Breast epithelium (tissue), 4 donors: ENCODE measurements around the gene PRPSAP1. TPM values are rescaled to one million over a fixed set of nuclear protein-coding genes. Genes with fewer than 3 reads are reported as not detected.
A peak's percentile ranks its signal among the peaks of the same experiment; 100 is the strongest.

Experiments used
- DNase-seq, 2 donors: peaks; one replicate each; pipeline ENCODE4 v3.0.0-alpha.2; 2019; ENCODE audit warnings: low spot score in 2 of 2
- H3K27ac ChIP-seq, 2 donors: fragments of 200-600 bp; sonication (generic) in 1 of 2; one replicate each; pipeline ENCODE4 v1.5.1; 2016 to 2019; ENCODE audit warnings: mild to moderate bottlenecking in 1 of 2
- H3K27me3 ChIP-seq, 2 donors: fragments of 200-600 bp; sonication (generic) in 1 of 2; one replicate each; pipeline versions ENCODE4 v1.5.1 to v1.6.0; 2017 to 2019; ENCODE audit warnings: control low read depth in 1 of 2, mild to moderate bottlenecking in 1 of 2
- H3K36me3 ChIP-seq: fragments of 200-600 bp; one replicate; pipeline ENCODE4 v1.5.1; 2019
- H3K4me1 ChIP-seq, 2 donors: fragments of 200-600 bp; sonication (generic); one replicate each; pipeline ENCODE4 v1.5.1; 2016 to 2019; ENCODE audit warnings: control low read depth in 1 of 2
- H3K4me3 ChIP-seq, 3 donors: fragments of 200-600 bp; sonication (generic); 1 replicate in 2 of 3; 2 replicates in 1 of 3; pipeline ENCODE4 v1.5.1; 2016 to 2019; ENCODE audit warnings: mild to moderate bottlenecking in 3 of 3, moderate library complexity in 2 of 3
- H3K9me3 ChIP-seq, 2 donors: fragments of 200-600 bp; sonication (generic) in 1 of 2; one replicate each; pipeline ENCODE4 v1.5.1; 2016 to 2019; ENCODE audit warnings: control low read depth in 1 of 2
- POLR2A ChIP-seq: fragments of 450-650 bp; IDR thresholded peaks from one replicate; pipeline ENCODE4 v1.6.1; 2016; ENCODE audit warnings: antibody characterized with exemption, mild to moderate bottlenecking, moderate library complexity
- POLR2AphosphoS5 ChIP-seq, 3 donors: sonication (generic); formaldehyde crosslinking; IDR thresholded peaks; one replicate each; pipeline ENCODE4 v1.6.1; 2017; ENCODE audit warnings: antibody characterized with exemption in 3 of 3
- intact Hi-C: fragments of 100-400 bp; cut with DNase I; formaldehyde crosslinking; loops from one replicate; pipeline ENCODE4 v1.15.1; 2023; ENCODE audit warnings: low total_unique reads
- total RNA-seq, 3 donors: library from RNA; depleted of rRNA; stranded (reverse); fragments of >200 nt; gene quantifications; one replicate each; pipeline ENCODE4 v1.1.0, GENCODE V29; 2016
- TF ChIP-seq, protein P1 (sequence below), 3 donors: fragments of 450-650 bp; IDR thresholded peaks; one replicate each; pipeline ENCODE4 v1.5.1; 2016 to 2017; ENCODE audit warnings: antibody characterized with exemption in 3 of 3, mild to moderate bottlenecking in 3 of 3, moderate library complexity in 3 of 3

Gene PRPSAP1
- total RNA-seq, 3 donors from 2014 or later = 71.4 to 110 (median 78.3) TPM

GRCh38 chr17:76397687-76398522, 44.2 kb upstream of the PRPSAP1 start:
- H3K27me3 ChIP-seq = no peaks in the 10 kb centered on the region
- no peaks in the 10 kb centered on the region for H3K9me3 ChIP-seq
- intact Hi-C loops = loop anchor here (5.0 kb wide), 1 partner anchor 91 kb away; the partner anchor contains the start of gene QRICH2
- no peaks in the 10 kb centered on the region for H3K4me1 ChIP-seq
- peaks cover 5% of the 10 kb centered on the region for H3K36me3 ChIP-seq
- TF ChIP-seq, protein P1, sequence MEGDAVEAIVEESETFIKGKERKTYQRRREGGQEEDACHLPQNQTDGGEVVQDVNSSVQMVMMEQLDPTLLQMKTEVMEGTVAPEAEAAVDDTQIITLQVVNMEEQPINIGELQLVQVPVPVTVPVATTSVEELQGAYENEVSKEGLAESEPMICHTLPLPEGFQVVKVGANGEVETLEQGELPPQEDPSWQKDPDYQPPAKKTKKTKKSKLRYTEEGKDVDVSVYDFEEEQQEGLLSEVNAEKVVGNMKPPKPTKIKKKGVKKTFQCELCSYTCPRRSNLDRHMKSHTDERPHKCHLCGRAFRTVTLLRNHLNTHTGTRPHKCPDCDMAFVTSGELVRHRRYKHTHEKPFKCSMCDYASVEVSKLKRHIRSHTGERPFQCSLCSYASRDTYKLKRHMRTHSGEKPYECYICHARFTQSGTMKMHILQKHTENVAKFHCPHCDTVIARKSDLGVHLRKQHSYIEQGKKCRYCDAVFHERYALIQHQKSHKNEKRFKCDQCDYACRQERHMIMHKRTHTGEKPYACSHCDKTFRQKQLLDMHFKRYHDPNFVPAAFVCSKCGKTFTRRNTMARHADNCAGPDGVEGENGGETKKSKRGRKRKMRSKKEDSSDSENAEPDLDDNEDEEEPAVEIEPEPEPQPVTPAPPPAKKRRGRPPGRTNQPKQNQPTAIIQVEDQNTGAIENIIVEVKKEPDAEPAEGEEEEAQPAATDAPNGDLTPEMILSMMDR (IDR thresholded peaks at IDR 0.05) = peak; percentile 97 to 98 (median 97)
- no peak for TF ChIP-seq POLR2AphosphoS5 (IDR thresholded peaks at IDR 0.05)
- H3K27ac ChIP-seq = no peak overlapping the region
- peak; percentile 87 to 92 for DNase-seq
- no peak overlapping the region for H3K4me3 ChIP-seq

- no peak for DNase-seq
- peaks cover 5% of the 10 kb centered on the region for H3K36me3 ChIP-seq
- no peak overlapping the region for H3K4me3 ChIP-seq
- intact Hi-C loops = loop anchor here (5.0 kb wide), 1 partner anchor 90 kb away; the partner anchor contains the start of gene QRICH2
- TF ChIP-seq POLR2AphosphoS5 (IDR thresholded peaks at IDR 0.05) (no peak), POLR2A (no peak)
- TF ChIP-seq, protein P1 (IDR thresholded peaks at IDR 0.05) = no peak
- H3K9me3 ChIP-seq = no peaks in the 10 kb centered on the region
- H3K27ac ChIP-seq = no peak overlapping the region
- no peaks in the 10 kb centered on the region for H3K4me1 ChIP-seq
- H3K27me3 ChIP-seq = no peaks in the 10 kb centered on the region
Measured at GRCh38 chr17:76397184-76397583, 43.5 kb upstream of the PRPSAP1 start.

DNA sequence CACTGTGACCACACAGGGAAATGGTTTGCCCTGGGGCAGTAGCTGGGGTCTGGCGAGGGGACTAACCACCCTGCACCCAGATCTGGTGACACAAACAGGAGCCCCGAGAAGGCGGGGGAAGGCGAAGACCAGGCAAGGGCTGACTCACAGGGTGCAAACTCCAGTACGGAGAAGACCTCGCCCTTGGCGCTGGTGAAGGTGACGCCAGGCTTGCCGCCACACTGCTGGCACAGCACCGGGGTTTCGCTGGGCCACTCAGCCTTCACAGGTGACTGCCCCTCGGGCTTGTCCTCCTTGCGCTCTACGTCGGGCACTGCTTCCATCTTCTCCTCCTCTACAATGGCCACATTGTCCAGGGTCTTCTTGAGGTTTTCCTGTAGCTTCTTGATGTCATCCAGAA, 42.3 kb upstream of the PRPSAP1 start:
- Histone ChIP-seq H3K27ac (peak overlapping the region in 1 of 2 donors; percentile 30), H3K4me1 (no peaks in the 10 kb centered on the region), H3K4me3 (no peak overlapping the region), H3K27me3 (no peaks in the 10 kb centered on the region), H3K36me3 (peaks cover 5% of the 10 kb centered on the region), H3K9me3 (no peaks in the 10 kb centered on the region)
- DNase-seq = peak in 1 of 2 donors; percentile 52
- TF ChIP-seq, protein P1 (IDR thresholded peaks at IDR 0.05) = no peak
- TF ChIP-seq POLR2AphosphoS5 (IDR thresholded peaks at IDR 0.05) = no peak
- TF ChIP-seq POLR2A = no peak
- intact Hi-C loops = loop anchor here (5.0 kb wide), 1 partner anchor 89 kb away; the partner anchor contains the start of gene QRICH2

DNA sequence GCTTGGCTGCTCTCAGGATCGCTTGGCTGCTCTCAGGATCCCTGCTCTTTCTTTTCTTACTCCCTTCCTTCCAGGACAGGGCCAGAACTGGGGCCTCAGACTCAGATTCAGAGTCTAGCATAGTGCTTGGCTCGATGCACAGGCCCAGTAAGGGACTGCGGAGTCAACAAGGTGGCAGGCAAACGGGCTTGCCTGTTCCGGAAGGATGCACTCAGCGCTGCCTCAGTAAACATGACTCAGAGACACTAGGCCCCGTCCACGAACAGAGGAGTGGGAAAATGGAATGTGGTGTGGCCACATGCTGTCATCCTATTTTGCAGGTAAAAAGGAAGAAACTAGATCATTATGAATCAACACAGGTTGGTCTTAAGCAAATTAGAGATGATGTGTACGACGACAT, 40.5 kb upstream of the PRPSAP1 start:
- Histone ChIP-seq H3K27me3 (no peaks in the 10 kb centered on the region), H3K4me3 (no peak overlapping the region), H3K4me1 (no peaks in the 10 kb centered on the region), H3K36me3 (peaks cover 4% of the 10 kb centered on the region), H3K9me3 (no peaks in the 10 kb centered on the region), H3K27ac (no peak overlapping the region)
- intact Hi-C loops = no loop called here
- no peak for TF ChIP-seq POLR2A
- no peak for TF ChIP-seq POLR2AphosphoS5 (IDR thresholded peaks at IDR 0.05)
- TF ChIP-seq, protein P1 (IDR thresholded peaks at IDR 0.05) = no peak
- DNase-seq = no peak

DNA sequence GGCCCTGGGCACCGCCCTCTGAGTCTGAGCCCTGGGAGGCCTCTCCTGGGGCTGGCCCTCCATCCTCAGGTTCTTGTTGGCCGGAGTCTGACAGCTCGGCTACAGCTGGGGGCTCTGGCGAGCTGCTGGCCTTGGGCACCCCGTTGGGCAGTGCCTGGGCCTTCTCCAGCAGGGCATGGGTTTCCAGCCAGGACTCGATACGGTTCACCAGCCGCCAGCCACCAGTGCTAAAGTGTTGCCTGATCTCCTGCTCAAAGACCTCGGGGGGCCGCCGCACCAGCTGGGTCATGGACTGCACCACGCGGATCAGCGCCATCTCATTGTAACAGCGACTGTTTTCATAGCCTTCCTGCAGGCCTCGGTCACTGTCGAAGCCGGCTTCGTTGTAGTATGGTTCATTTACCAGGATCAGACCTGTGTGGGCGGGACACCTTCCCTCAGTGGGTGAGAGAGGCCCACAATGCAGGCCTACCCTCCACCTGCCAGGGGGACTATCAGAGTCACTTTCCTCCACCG, 37.5 kb upstream of the PRPSAP1 start:
- Histone ChIP-seq H3K4me1 (no peaks in the 10 kb centered on the region), H3K27ac (no peak overlapping the region), H3K4me3 (no peak overlapping the region), H3K36me3 (no peaks in the 10 kb centered on the region), H3K27me3 (no peaks in the 10 kb centered on the region), H3K9me3 (no peaks in the 10 kb centered on the region)
- DNase-seq = no peak
- TF ChIP-seq, protein P1 (IDR thresholded peaks at IDR 0.05) = no peak
- TF ChIP-seq POLR2AphosphoS5 (IDR thresholded peaks at IDR 0.05) = no peak
- TF ChIP-seq POLR2A = no peak
- intact Hi-C loops = no loop called here
